ENCODE data around the gene PTK7. TPM values are rescaled to one million over a fixed set of nuclear protein-coding genes. Genes with fewer than 3 reads are reported as not detected.
"Not testable (repeated sequence)": the region's sequence is repeated elsewhere in the genome, so short reads cannot be mapped to it uniquely, and the experiment has no call there.

The PTK7 gene
- total and polyA plus RNA-seq, 2 donors = 48.1 to 101 TPM

GRCh38 chr6:43077333-43077809 is 1.3 kb downstream of the PTK7 start:
- no peak for DNase-seq (ENCODE audit: low read depth in 6 of 9, low spot score in 9 of 9)
- Histone ChIP-seq H3K4me1 (ENCODE audit: control insufficient read depth in 2 of 2, insufficient read depth in 2 of 2, low read length in 2 of 2) (peaks cover 19 to 56% of the 10 kb centered on the region in 2 donors), H3K27me3 (ENCODE audit: control insufficient read depth in 2 of 2, insufficient read depth in 1 of 2, low read length in 1 of 2) (peaks cover 0 to 2% of the 10 kb centered on the region in 2 donors), H3K4me3 (ENCODE audit: low read length in 2 of 2) (peak overlapping the region; percentile 92 to 96), H3K36me3 (ENCODE audit: control insufficient read depth in 2 of 2, insufficient read depth in 2 of 2, low read length in 1 of 2) (peaks cover 6 to 12% of the 10 kb centered on the region in 2 donors), H3K9me3 (ENCODE audit: control insufficient read depth in 2 of 2, insufficient read depth in 1 of 2, low read length in 1 of 2) (no peaks in the 10 kb centered on the region), H3K27ac (ENCODE audit: low read depth in 1 of 2, low read length in 1 of 2) (peak overlapping the region in 1 of 2 donors; percentile 36)
- 66% methylated on average over 8 of the region's 8 CpGs for WGBS

GRCh38 chr6:43077981-43078511 is 1.9 kb downstream of the PTK7 start:
- DNase-seq (ENCODE audit: low read depth in 6 of 9, low spot score in 9 of 9) = no peak
- H3K27ac ChIP-seq (ENCODE audit: low read depth in 1 of 2, low read length in 1 of 2) = peak overlapping the region in 1 of 2 donors; percentile 36
- peaks cover 0 to 2% of the 10 kb centered on the region in 2 donors for H3K27me3 ChIP-seq (ENCODE audit: control insufficient read depth in 2 of 2, insufficient read depth in 1 of 2, low read length in 1 of 2)
- H3K9me3 ChIP-seq (ENCODE audit: control insufficient read depth in 2 of 2, insufficient read depth in 1 of 2, low read length in 1 of 2) = no peaks in the 10 kb centered on the region
- H3K4me1 ChIP-seq (ENCODE audit: control insufficient read depth in 2 of 2, insufficient read depth in 2 of 2, low read length in 2 of 2) = peaks cover 19 to 58% of the 10 kb centered on the region in 2 donors
- H3K4me3 ChIP-seq (ENCODE audit: low read length in 2 of 2) = peak overlapping the region in 1 of 2 donors; percentile 96
- peaks cover 4 to 7% of the 10 kb centered on the region in 2 donors for H3K36me3 ChIP-seq (ENCODE audit: control insufficient read depth in 2 of 2, insufficient read depth in 2 of 2, low read length in 1 of 2)
- WGBS = 99% methylated on average over 6 of the region's 6 CpGs

- Histone ChIP-seq H3K36me3 (ENCODE audit: control insufficient read depth in 2 of 2, insufficient read depth in 2 of 2, low read length in 1 of 2) (peaks cover 2 to 4% of the 10 kb centered on the region in 2 donors), H3K4me3 (ENCODE audit: low read length in 2 of 2) (no peak overlapping the region), H3K9me3 (ENCODE audit: control insufficient read depth in 2 of 2, insufficient read depth in 1 of 2, low read length in 1 of 2) (no peaks in the 10 kb centered on the region), H3K27ac (ENCODE audit: low read depth in 1 of 2, low read length in 1 of 2) (no peak overlapping the region), H3K4me1 (ENCODE audit: control insufficient read depth in 2 of 2, insufficient read depth in 2 of 2, low read length in 2 of 2) (peaks cover 19 to 65% of the 10 kb centered on the region in 2 donors), H3K27me3 (ENCODE audit: control insufficient read depth in 2 of 2, insufficient read depth in 1 of 2, low read length in 1 of 2) (peaks cover 0 to 2% of the 10 kb centered on the region in 2 donors)
- no peak for DNase-seq (ENCODE audit: low read depth in 6 of 9, low spot score in 9 of 9)
- 100% methylated on average over 2 of the region's 2 CpGs for WGBS
These were observed 2.6 kb downstream of the PTK7 start for GRCh38 chr6:43078691-43079090.

GRCh38 chr6:43081043-43081442 is 4.9 kb downstream of the PTK7 start:
- no peak overlapping the region for H3K4me3 ChIP-seq (ENCODE audit: low read length in 2 of 2)
- no peak for DNase-seq (ENCODE audit: low read depth in 6 of 9, low spot score in 9 of 9)
- WGBS = 98% methylated on average over 4 of the region's 4 CpGs

GRCh38 chr6:43081922-43082321 is 5.8 kb downstream of the PTK7 start:
- peaks cover 14 to 60% of the 10 kb centered on the region in 2 donors for H3K4me1 ChIP-seq (ENCODE audit: control insufficient read depth in 2 of 2, insufficient read depth in 2 of 2, low read length in 2 of 2)
- WGBS = 63% methylated on average over 9 of the region's 9 CpGs
- H3K9me3 ChIP-seq (ENCODE audit: control insufficient read depth in 2 of 2, insufficient read depth in 1 of 2, low read length in 1 of 2); H3K36me3 ChIP-seq (ENCODE audit: control insufficient read depth in 2 of 2, insufficient read depth in 2 of 2, low read length in 1 of 2); H3K27me3 ChIP-seq (ENCODE audit: control insufficient read depth in 2 of 2, insufficient read depth in 1 of 2, low read length in 1 of 2); H3K4me3 ChIP-seq (ENCODE audit: low read length in 2 of 2): not testable (repeated sequence)
- peak in 1 of 9 donors; percentile 49 for DNase-seq (ENCODE audit: low read depth in 6 of 9, low spot score in 9 of 9)
- peak overlapping the region in 1 of 2 donors; percentile 65 for H3K27ac ChIP-seq (ENCODE audit: low read depth in 1 of 2, low read length in 1 of 2)

More at GRCh38 chr6:43081043-43081442, 4.9 kb downstream of the PTK7 start:
- peaks cover 0 to 3% of the 10 kb centered on the region in 2 donors for H3K36me3 ChIP-seq (ENCODE audit: control insufficient read depth in 2 of 2, insufficient read depth in 2 of 2, low read length in 1 of 2)
- peaks cover 0 to 2% of the 10 kb centered on the region in 2 donors for H3K27me3 ChIP-seq (ENCODE audit: control insufficient read depth in 2 of 2, insufficient read depth in 1 of 2, low read length in 1 of 2)
- peaks cover 13 to 52% of the 10 kb centered on the region in 2 donors for H3K4me1 ChIP-seq (ENCODE audit: control insufficient read depth in 2 of 2, insufficient read depth in 2 of 2, low read length in 2 of 2)
- no peaks in the 10 kb centered on the region for H3K9me3 ChIP-seq (ENCODE audit: control insufficient read depth in 2 of 2, insufficient read depth in 1 of 2, low read length in 1 of 2)
- H3K27ac ChIP-seq (ENCODE audit: low read depth in 1 of 2, low read length in 1 of 2) = no peak overlapping the region

GRCh38 chr6:43082806-43083655 is 6.9 kb downstream of the PTK7 start:
- 89% methylated on average over 13 of the region's 13 CpGs for WGBS
- Histone ChIP-seq H3K27me3 (ENCODE audit: control insufficient read depth in 2 of 2, insufficient read depth in 1 of 2, low read length in 1 of 2) (no peaks in the 10 kb centered on the region), H3K36me3 (ENCODE audit: control insufficient read depth in 2 of 2, insufficient read depth in 2 of 2, low read length in 1 of 2) (peaks cover 0 to 3% of the 10 kb centered on the region in 2 donors), H3K4me1 (ENCODE audit: control insufficient read depth in 2 of 2, insufficient read depth in 2 of 2, low read length in 2 of 2) (peaks cover 8 to 57% of the 10 kb centered on the region in 2 donors), H3K9me3 (ENCODE audit: control insufficient read depth in 2 of 2, insufficient read depth in 1 of 2, low read length in 1 of 2) (no peaks in the 10 kb centered on the region), H3K4me3 (ENCODE audit: low read length in 2 of 2) (no peak overlapping the region), H3K27ac (ENCODE audit: low read depth in 1 of 2, low read length in 1 of 2) (no peak overlapping the region)
- DNase-seq (ENCODE audit: low read depth in 6 of 9, low spot score in 9 of 9) = no peak

- no peak for DNase-seq (ENCODE audit: low read depth in 6 of 9, low spot score in 9 of 9)
- peaks cover 8 to 69% of the 10 kb centered on the region in 2 donors for H3K4me1 ChIP-seq (ENCODE audit: control insufficient read depth in 2 of 2, insufficient read depth in 2 of 2, low read length in 2 of 2)
- H3K9me3 ChIP-seq (ENCODE audit: control insufficient read depth in 2 of 2, insufficient read depth in 1 of 2, low read length in 1 of 2) = no peaks in the 10 kb centered on the region
- no peaks in the 10 kb centered on the region for H3K27me3 ChIP-seq (ENCODE audit: control insufficient read depth in 2 of 2, insufficient read depth in 1 of 2, low read length in 1 of 2)
- peaks cover 0 to 3% of the 10 kb centered on the region in 2 donors for H3K36me3 ChIP-seq (ENCODE audit: control insufficient read depth in 2 of 2, insufficient read depth in 2 of 2, low read length in 1 of 2)
- 96% methylated on average over 8 of the region's 8 CpGs for WGBS
- H3K27ac ChIP-seq (ENCODE audit: low read depth in 1 of 2, low read length in 1 of 2) = no peak overlapping the region
- H3K4me3 ChIP-seq (ENCODE audit: low read length in 2 of 2) = no peak overlapping the region
These were observed 10.0 kb downstream of the PTK7 start for GRCh38 chr6:43086022-43086658.

- DNase-seq (ENCODE audit: low read depth in 6 of 9, low spot score in 9 of 9) = no peak
- Histone ChIP-seq H3K4me1 (ENCODE audit: control insufficient read depth in 2 of 2, insufficient read depth in 2 of 2, low read length in 2 of 2) (peaks cover 11 to 61% of the 10 kb centered on the region in 2 donors), H3K36me3 (ENCODE audit: control insufficient read depth in 2 of 2, insufficient read depth in 2 of 2, low read length in 1 of 2) (peaks cover 0 to 3% of the 10 kb centered on the region in 2 donors), H3K27me3 (ENCODE audit: control insufficient read depth in 2 of 2, insufficient read depth in 1 of 2, low read length in 1 of 2) (no peaks in the 10 kb centered on the region), H3K9me3 (ENCODE audit: control insufficient read depth in 2 of 2, insufficient read depth in 1 of 2, low read length in 1 of 2) (no peaks in the 10 kb centered on the region), H3K27ac (ENCODE audit: low read depth in 1 of 2, low read length in 1 of 2) (peak overlapping the region in 1 of 2 donors; percentile 31), H3K4me3 (ENCODE audit: low read length in 2 of 2) (no peak overlapping the region)
- whole genome bisulfite sequencing = 96% methylated on average over 4 of the region's 4 CpGs
These were observed 12.5 kb downstream of the PTK7 start for GRCh38 chr6:43088654-43089056.

Measured in thymus (tissue), 11 donors.